Measurements from ENCODE around the gene ANKRD1.
"Not testable (repeated sequence)": the region's sequence is repeated elsewhere in the genome, so short reads cannot be mapped to it uniquely, and the experiment has no call there.

ANKRD1 gene

DNA sequence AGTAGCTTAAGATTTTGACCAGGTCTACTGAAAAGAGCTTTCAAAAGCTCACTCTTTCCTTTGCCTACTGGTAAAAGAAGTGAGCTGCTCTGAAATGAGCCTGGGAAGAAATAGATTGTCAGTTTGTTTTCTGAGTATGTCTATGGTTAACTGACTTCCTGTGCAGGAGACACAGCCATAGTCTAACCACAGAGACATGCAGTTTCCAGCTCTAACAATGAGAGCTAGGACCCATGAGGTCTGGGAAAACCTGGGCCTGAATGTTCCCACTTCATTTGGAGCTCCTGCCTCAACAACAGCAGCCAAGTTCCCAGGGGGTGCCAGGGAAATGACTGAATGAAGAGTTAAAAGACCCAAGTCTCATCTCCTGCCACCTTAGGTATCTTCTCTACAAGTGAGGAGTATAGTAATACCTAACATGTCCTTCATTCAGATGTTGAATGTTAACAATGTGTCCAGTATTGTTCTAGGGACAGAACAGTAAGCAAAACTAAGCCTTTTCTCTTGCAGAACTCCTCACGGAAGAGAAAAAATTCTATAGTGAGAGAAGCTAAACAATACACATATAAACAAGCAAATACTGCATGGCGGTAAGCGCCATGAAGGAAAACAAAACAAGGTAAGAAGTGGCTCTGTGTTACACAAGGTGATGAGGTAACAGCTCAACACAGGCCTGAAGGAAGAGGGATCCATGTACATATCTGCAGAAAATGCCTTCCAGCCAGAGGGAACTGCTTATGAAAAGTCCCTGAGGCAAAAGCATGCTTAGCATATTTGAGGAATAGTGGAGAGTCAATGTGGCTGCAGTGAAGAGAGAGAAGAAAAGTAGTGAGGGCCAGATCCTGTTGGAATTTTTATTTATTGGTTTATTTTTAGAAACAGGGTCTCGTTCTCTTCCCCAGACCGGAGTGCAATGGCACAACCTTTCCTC, 26.4 kb upstream of the ANKRD1 start:
- TF ChIP-seq, protein P1, sequence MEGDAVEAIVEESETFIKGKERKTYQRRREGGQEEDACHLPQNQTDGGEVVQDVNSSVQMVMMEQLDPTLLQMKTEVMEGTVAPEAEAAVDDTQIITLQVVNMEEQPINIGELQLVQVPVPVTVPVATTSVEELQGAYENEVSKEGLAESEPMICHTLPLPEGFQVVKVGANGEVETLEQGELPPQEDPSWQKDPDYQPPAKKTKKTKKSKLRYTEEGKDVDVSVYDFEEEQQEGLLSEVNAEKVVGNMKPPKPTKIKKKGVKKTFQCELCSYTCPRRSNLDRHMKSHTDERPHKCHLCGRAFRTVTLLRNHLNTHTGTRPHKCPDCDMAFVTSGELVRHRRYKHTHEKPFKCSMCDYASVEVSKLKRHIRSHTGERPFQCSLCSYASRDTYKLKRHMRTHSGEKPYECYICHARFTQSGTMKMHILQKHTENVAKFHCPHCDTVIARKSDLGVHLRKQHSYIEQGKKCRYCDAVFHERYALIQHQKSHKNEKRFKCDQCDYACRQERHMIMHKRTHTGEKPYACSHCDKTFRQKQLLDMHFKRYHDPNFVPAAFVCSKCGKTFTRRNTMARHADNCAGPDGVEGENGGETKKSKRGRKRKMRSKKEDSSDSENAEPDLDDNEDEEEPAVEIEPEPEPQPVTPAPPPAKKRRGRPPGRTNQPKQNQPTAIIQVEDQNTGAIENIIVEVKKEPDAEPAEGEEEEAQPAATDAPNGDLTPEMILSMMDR (IDR thresholded peaks at IDR 0.05; ENCODE audit: control extremely low read depth, extremely low read depth, low read depth, missing control alignments): no peak
- CTCF ChIA-PET: interaction anchor here (1.1 to 2.2 kb wide), 9 partner anchors 9 to 351 kb away, joined by 3 to 11 read pairs (median 6); no protein-coding TSS in a partner anchor
- POLR2A ChIA-PET: no interaction called here
- DNase-seq (ENCODE audit: extremely low spot score): no peak

DNA sequence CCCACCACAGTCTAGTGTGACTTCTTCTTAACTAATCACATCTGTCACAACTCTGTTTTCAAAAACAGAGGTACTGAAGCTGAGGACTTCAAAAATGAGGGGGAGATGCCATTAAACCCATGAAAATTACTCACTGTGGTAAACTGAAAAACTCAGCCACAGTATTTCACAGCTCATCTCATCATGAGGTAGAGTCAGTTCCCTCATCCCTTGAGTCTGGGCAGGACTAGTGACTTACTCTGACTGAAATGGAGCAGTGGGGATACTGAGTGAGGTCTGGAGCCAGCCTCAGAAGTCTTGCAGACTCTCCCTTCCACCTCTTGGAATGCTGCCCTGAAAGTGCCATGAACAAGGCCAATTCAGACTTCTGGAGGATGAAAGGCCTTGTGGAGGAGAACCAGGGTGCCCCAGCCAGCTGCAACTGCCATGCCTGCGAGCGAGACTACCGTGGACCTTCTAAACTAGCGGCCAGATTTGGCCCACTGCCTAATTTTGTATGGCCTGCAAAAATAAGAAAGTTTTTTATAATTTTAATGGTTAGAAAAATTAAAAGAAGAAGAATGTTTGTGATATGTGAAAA, 24.7 kb upstream of the ANKRD1 start:
- ChIA-PET CTCF (interaction anchor here (0.7 to 2.1 kb wide), 5 partner anchors 10 to 71 kb away, joined by 3 to 6 read pairs (median 3); no protein-coding TSS in a partner anchor), POLR2A (no interaction called here)
- TF ChIP-seq, protein P1 (IDR thresholded peaks at IDR 0.05; ENCODE audit: control extremely low read depth, extremely low read depth, low read depth, missing control alignments): no peak
- no peak for DNase-seq (ENCODE audit: extremely low spot score)

DNA sequence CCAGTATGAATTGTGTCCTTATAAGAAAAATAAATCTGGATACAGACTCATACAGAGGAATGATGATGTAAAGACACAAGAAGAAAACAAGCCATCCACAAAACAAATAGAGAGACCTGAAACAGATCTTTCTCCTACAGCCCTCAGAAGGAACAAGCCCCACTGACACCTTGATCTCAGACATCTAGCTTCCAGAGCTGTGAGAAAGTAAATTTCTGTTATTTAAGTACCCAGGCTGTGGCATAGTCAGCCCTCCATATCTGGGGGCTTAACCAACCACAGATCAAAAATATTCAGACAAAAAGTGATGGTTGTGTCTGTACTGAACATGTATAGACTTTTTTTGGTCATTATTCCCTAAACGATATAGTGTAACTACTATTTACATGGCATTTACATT, 23.9 kb upstream of the ANKRD1 start:
- DNase-seq (ENCODE audit: extremely low spot score): no peak
- ChIA-PET POLR2A (no interaction called here), CTCF (interaction anchor here (0.9 to 2.1 kb wide), 5 partner anchors 11 to 354 kb away, joined by 3 to 6 read pairs (median 3); no protein-coding TSS in a partner anchor)
- TF ChIP-seq, protein P1 (IDR thresholded peaks at IDR 0.05; ENCODE audit: control extremely low read depth, extremely low read depth, low read depth, missing control alignments): no peak

DNA sequence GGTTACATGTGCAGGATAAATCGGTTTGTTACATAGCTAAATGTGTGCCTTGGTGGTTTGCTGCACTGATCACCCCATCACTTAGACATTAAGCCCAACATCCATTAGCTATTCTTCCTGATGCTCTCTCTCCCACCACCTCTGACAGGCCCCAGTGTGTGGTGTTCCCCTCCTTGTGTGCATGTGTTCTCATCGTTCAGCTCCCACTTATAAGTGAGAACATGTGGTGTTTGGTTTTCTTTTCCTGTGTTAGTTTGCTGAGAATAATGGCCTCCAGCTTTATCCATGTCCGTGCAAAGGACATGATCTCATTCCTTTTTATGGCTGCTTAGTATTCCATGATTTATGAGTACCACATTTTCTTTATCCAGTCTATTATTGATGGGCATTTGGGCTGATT, 22.1 kb upstream of the ANKRD1 start:
- DNase-seq (ENCODE audit: extremely low spot score); POLR2A ChIA-PET: not testable (repeated sequence)
- CTCF ChIA-PET: interaction anchor here (1.2 to 3.1 kb wide), 3 partner anchors 19 to 37 kb away, joined by 3 to 9 read pairs (median 3); no protein-coding TSS in a partner anchor

DNA sequence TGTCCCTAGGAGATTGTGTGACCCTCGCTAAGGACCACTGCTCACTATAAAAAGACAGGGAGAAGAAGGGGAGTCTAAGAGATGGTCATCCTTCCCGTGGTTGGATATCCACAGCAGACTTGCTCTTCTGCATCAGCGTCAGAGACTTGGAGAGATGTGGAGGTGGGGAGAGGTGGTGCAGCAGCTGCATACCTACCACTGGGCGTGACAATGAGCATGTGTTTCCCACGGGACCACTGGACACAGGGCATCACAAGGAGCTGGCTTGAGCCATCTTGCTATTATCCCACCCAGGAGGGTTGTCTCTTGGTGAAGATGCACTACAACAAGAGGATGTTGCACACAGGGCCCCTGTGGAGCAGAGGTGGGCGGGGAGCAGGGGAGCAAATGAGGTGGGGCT, 18.8 kb upstream of the ANKRD1 start:
- no peak for DNase-seq (ENCODE audit: extremely low spot score)
- ChIA-PET CTCF (interaction anchor here (2.0 kb wide), 1 partner anchor 19 kb away, joined by 4 read pairs; no protein-coding TSS in a partner anchor), POLR2A (no interaction called here)
- TF ChIP-seq, protein P1 (IDR thresholded peaks at IDR 0.05; ENCODE audit: control extremely low read depth, extremely low read depth, low read depth, missing control alignments): no peak

DNA sequence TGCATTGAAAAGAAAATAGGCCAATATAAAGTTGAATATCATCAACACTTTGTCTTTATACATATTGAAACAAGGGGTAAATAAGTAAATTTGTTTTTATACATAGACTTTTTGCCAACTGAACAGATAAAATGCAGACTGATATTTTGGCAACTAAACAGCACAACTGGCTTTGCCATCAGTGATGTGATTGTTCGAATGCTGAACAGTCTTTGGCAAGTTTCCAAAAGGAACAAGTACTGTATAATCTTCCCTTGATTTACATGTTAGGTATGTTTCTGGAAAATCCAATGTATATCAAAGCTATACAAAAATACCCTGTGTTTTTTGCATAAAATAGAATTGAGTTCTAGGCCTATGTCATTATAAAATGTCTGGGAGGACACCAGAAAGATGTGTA, 18.2 kb upstream of the ANKRD1 start:
- ChIA-PET CTCF (interaction anchor here (2.0 kb wide), 1 partner anchor 19 kb away, joined by 4 read pairs; no protein-coding TSS in a partner anchor), POLR2A (no interaction called here)
- no peak for DNase-seq (ENCODE audit: extremely low spot score)
- TF ChIP-seq, protein P1 (IDR thresholded peaks at IDR 0.05; ENCODE audit: control extremely low read depth, extremely low read depth, low read depth, missing control alignments): no peak
